ENCODE data around the gene SQOR. TPM values are rescaled to one million over a fixed set of nuclear protein-coding genes. Genes with fewer than 3 reads are reported as not detected.

SQOR gene
- total RNA-seq, 1 experiment from 2014 or later, result 76.1 TPM

- intact Hi-C loops (cut with micrococcal nuclease; ENCODE audit: unreplicated experiment), result no loop called here
- Mint-ChIP-seq H3K27me3 (ENCODE audit: unreplicated experiment) (no peaks in the 10 kb centered on the region), H3K4me3 (ENCODE audit: low read depth, unreplicated experiment) (no peak overlapping the region), H3K27ac (ENCODE audit: unreplicated experiment) (no peak overlapping the region), H3K36me3 (ENCODE audit: insufficient read depth, unreplicated experiment) (peaks cover 8% of the 10 kb centered on the region), H3K9me3 (ENCODE audit: low read depth, unreplicated experiment) (peaks cover 2% of the 10 kb centered on the region), H3K4me1 (ENCODE audit: low read depth, unreplicated experiment) (no peaks in the 10 kb centered on the region)
- no TSS peak for BruUV-seq (replicated peaks)
- no peak for TF ChIP-seq CTCF (IDR thresholded peaks at IDR 0.05; ENCODE audit: unreplicated experiment)
- DNase-seq, result no peak
- CTCF ChIA-PET, result interaction anchor here (0.5 kb wide), 1 partner anchor 453 kb away, joined by 3 read pairs; no protein-coding TSS in a partner anchor
Measured at GRCh38 chr15:45670091-45670490, 35.3 kb downstream of the SQOR start.

GRCh38 chr15:45670511-45670910 lies 35.7 kb downstream of the SQOR start:
- H3K27me3 Mint-ChIP-seq (ENCODE audit: unreplicated experiment), result no peaks in the 10 kb centered on the region
- H3K36me3 Mint-ChIP-seq (ENCODE audit: insufficient read depth, unreplicated experiment), result peaks cover 8% of the 10 kb centered on the region
- BruUV-seq (replicated peaks), result no TSS peak
- no peak overlapping the region for H3K27ac Mint-ChIP-seq (ENCODE audit: unreplicated experiment)
- no peak for TF ChIP-seq CTCF (IDR thresholded peaks at IDR 0.05; ENCODE audit: unreplicated experiment)
- DNase-seq, result no peak
- CTCF ChIA-PET, result interaction anchor here (0.5 kb wide), 1 partner anchor 454 kb away, joined by 3 read pairs; no protein-coding TSS in a partner anchor
- H3K4me3 Mint-ChIP-seq (ENCODE audit: low read depth, unreplicated experiment), result no peak overlapping the region
- intact Hi-C loops (cut with micrococcal nuclease; ENCODE audit: unreplicated experiment), result no loop called here
- H3K9me3 Mint-ChIP-seq (ENCODE audit: low read depth, unreplicated experiment), result peaks cover 2% of the 10 kb centered on the region
- no peaks in the 10 kb centered on the region for H3K4me1 Mint-ChIP-seq (ENCODE audit: low read depth, unreplicated experiment)

- Mint-ChIP-seq H3K27ac (ENCODE audit: unreplicated experiment) (no peak overlapping the region), H3K9me3 (ENCODE audit: low read depth, unreplicated experiment) (no peaks in the 10 kb centered on the region), H3K4me3 (ENCODE audit: low read depth, unreplicated experiment) (no peak overlapping the region), H3K27me3 (ENCODE audit: unreplicated experiment) (no peaks in the 10 kb centered on the region), H3K36me3 (ENCODE audit: insufficient read depth, unreplicated experiment) (peaks cover 14% of the 10 kb centered on the region), H3K4me1 (ENCODE audit: low read depth, unreplicated experiment) (no peaks in the 10 kb centered on the region)
- DNase-seq, result no peak
- intact Hi-C loops (cut with micrococcal nuclease; ENCODE audit: unreplicated experiment), result no loop called here
- BruUV-seq (replicated peaks), result no TSS peak
- TF ChIP-seq CTCF (IDR thresholded peaks at IDR 0.05; ENCODE audit: unreplicated experiment), result no peak
- CTCF ChIA-PET, result interaction anchor here (0.6 kb wide), 1 partner anchor 201 kb away, joined by 3 read pairs; no protein-coding TSS in a partner anchor
Measured at GRCh38 chr15:45674677-45675076, 39.8 kb downstream of the SQOR start.

- H3K27me3 Mint-ChIP-seq (ENCODE audit: unreplicated experiment), result no peaks in the 10 kb centered on the region
- no TSS peak for BruUV-seq (replicated peaks)
- intact Hi-C loops (cut with micrococcal nuclease; ENCODE audit: unreplicated experiment), result no loop called here
- TF ChIP-seq CTCF (IDR thresholded peaks at IDR 0.05; ENCODE audit: unreplicated experiment), result no peak
- H3K4me3 Mint-ChIP-seq (ENCODE audit: low read depth, unreplicated experiment), result no peak overlapping the region
- no peaks in the 10 kb centered on the region for H3K9me3 Mint-ChIP-seq (ENCODE audit: low read depth, unreplicated experiment)
- no peak overlapping the region for H3K27ac Mint-ChIP-seq (ENCODE audit: unreplicated experiment)
- peaks cover 10% of the 10 kb centered on the region for H3K36me3 Mint-ChIP-seq (ENCODE audit: insufficient read depth, unreplicated experiment)
- CTCF ChIA-PET, result no interaction called here
- H3K4me1 Mint-ChIP-seq (ENCODE audit: low read depth, unreplicated experiment), result no peaks in the 10 kb centered on the region
- no peak for DNase-seq
Measured at GRCh38 chr15:45677797-45678196, 43.0 kb downstream of the SQOR start.

Data from Calu3 (cell line).